ENCODE results near the gene PPA2. TPM values are rescaled to one million over a fixed set of nuclear protein-coding genes. Genes with fewer than 3 reads are reported as not detected.

Gene PPA2
- total and polyA plus RNA-seq, 2 donors (not counting 1 experiment from before 2014, with no cell fraction given) = 26.9 to 51.5 TPM

DNA sequence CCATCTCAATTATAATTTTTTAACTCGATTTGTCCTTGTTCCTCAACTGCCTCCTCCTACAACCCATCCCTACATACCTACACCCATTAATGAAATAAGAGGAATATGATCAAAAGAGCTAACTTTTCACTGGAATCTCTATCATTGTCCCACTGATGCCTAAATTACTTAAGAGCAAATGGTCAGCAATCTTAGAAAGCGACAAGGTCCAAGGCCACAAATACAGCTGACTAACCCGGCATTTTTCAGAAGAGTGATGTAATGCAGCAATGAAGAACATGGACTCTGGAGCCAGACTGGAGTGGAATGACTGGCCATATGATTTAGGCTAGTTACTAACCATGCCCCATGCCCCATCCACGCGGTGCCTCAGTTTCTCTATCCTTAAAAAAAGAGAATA, 56.2 kb downstream of the PPA2 start:
- no peak overlapping the region for H3K4me2 ChIP-seq (replicated peaks; ENCODE audit: low read depth, low read length, poor library complexity, severe bottlenecking)
- ATAC-seq (ENCODE audit: low read depth) (no peak), DNase-seq (no peak)
- no peaks in the 10 kb centered on the region for H3K27me3 Mint-ChIP-seq
- no peak overlapping the region for H2AFZ ChIP-seq (ENCODE audit: insufficient read depth, low read depth, low read length, poor library complexity, severe bottlenecking)
- no peaks in the 10 kb centered on the region for H3K4me1 Mint-ChIP-seq
- H3K27ac ChIP-seq (ENCODE audit: low read length in 2 of 2) = no peak overlapping the region
- H3K27ac Mint-ChIP-seq = no peak overlapping the region
- intact Hi-C loops (cut with micrococcal nuclease) = no loop called here
- H4K20me1 ChIP-seq (ENCODE audit: control insufficient read depth, insufficient read depth, low read length, poor library complexity, severe bottlenecking) = no peaks in the 10 kb centered on the region
- peaks cover 2 to 8% of the 10 kb centered on the region in 2 experiments for H3K36me3 ChIP-seq (replicated peaks in 1 of 2; ENCODE audit: control extremely low read depth in 1 of 2, control insufficient read depth in 1 of 2, extremely low read depth in 1 of 2, insufficient read depth in 2 of 2, low read length in 1 of 2)
- no peaks in the 10 kb centered on the region for H3K27me3 ChIP-seq (replicated peaks in 1 of 4; ENCODE audit: control extremely low read depth in 1 of 4, control insufficient read depth in 3 of 4, insufficient read depth in 4 of 4, low read length in 3 of 4)
- WGBS (ENCODE audit: insufficient coverage) = 100% methylated on average over 2 of the region's 5 CpGs
- H3K4me3 ChIP-seq (ENCODE audit: control extremely low read depth in 1 of 5, extremely low read depth in 1 of 5, insufficient read depth in 1 of 5, low read depth in 2 of 5, low read length in 4 of 5) = no peak overlapping the region
- TF ChIP-seq, protein P1, sequence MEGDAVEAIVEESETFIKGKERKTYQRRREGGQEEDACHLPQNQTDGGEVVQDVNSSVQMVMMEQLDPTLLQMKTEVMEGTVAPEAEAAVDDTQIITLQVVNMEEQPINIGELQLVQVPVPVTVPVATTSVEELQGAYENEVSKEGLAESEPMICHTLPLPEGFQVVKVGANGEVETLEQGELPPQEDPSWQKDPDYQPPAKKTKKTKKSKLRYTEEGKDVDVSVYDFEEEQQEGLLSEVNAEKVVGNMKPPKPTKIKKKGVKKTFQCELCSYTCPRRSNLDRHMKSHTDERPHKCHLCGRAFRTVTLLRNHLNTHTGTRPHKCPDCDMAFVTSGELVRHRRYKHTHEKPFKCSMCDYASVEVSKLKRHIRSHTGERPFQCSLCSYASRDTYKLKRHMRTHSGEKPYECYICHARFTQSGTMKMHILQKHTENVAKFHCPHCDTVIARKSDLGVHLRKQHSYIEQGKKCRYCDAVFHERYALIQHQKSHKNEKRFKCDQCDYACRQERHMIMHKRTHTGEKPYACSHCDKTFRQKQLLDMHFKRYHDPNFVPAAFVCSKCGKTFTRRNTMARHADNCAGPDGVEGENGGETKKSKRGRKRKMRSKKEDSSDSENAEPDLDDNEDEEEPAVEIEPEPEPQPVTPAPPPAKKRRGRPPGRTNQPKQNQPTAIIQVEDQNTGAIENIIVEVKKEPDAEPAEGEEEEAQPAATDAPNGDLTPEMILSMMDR (IDR thresholded peaks at IDR 0.05) = no peak
- no peak for TF ChIP-seq EZH2 (IDR thresholded peaks at IDR 0.05; ENCODE audit: borderline replicate concordance, insufficient read depth, low read depth, low read length, poor library complexity, severe bottlenecking)
- no peaks in the 10 kb centered on the region for H3K4me1 ChIP-seq (ENCODE audit: control insufficient read depth in 2 of 2, insufficient read depth in 2 of 2, low read length in 2 of 2)
- no peaks in the 10 kb centered on the region for H3K9me3 ChIP-seq (ENCODE audit: control extremely low read depth in 1 of 3, control insufficient read depth in 2 of 3, insufficient read depth in 1 of 3, low read length in 2 of 3)
- H3K9me3 Mint-ChIP-seq (ENCODE audit: insufficient read depth) = no peaks in the 10 kb centered on the region
- no peak overlapping the region for H3K9ac ChIP-seq (ENCODE audit: low read length)
- no peaks in the 10 kb centered on the region for H3K79me2 ChIP-seq (ENCODE audit: control insufficient read depth, insufficient read depth, low read length)
- POLR2A ChIA-PET = no interaction called here
- H3K4me3 Mint-ChIP-seq = no peak overlapping the region
- CTCF ChIA-PET = no interaction called here

DNA sequence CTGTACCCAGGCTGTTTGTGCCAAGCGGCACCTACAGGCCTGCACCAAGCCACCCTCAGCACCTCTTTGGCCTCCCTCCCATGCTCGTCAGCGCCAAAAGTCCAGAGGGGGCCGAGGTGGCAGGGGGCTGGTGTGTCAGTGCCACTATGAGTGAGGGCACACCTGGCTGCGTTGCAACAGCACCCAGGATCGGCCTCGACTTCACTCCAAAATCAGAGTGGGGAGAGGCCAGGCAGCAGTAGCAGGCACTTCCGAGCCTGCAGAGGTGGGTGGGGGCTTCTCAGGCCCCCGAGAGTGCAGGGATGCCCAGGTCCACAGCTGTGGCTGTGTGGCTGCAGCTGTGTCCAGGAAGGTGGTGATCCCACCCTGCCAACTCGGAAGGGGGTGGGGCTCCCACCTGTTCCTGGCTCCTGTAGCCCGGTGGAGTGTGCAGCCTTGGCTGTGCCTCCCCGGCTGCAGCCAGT, 58.5 kb downstream of the PPA2 start:
- intact Hi-C loops (cut with micrococcal nuclease) = no loop called here
- Mint-ChIP-seq H3K4me1 (no peaks in the 10 kb centered on the region), H3K27me3 (no peaks in the 10 kb centered on the region), H3K27ac (no peak overlapping the region), H3K4me3 (no peak overlapping the region), H3K9me3 (ENCODE audit: insufficient read depth) (peaks cover 2% of the 10 kb centered on the region)
- Histone ChIP-seq H3K79me2 (ENCODE audit: control insufficient read depth, insufficient read depth, low read length) (no peaks in the 10 kb centered on the region), H3K36me3 (replicated peaks in 1 of 2; ENCODE audit: control extremely low read depth in 1 of 2, control insufficient read depth in 1 of 2, extremely low read depth in 1 of 2, insufficient read depth in 2 of 2, low read length in 1 of 2) (peaks cover 0 to 6% of the 10 kb centered on the region in 2 experiments), H4K20me1 (ENCODE audit: control insufficient read depth, insufficient read depth, low read length, poor library complexity, severe bottlenecking) (no peaks in the 10 kb centered on the region), H3K27ac (ENCODE audit: low read length in 2 of 2) (no peak overlapping the region), H3K9ac (ENCODE audit: low read length) (no peak overlapping the region), H3K4me2 (replicated peaks; ENCODE audit: low read depth, low read length, poor library complexity, severe bottlenecking) (no peak overlapping the region), H3K4me3 (ENCODE audit: control extremely low read depth in 1 of 5, extremely low read depth in 1 of 5, insufficient read depth in 1 of 5, low read depth in 2 of 5, low read length in 4 of 5) (no peak overlapping the region), H3K9me3 (ENCODE audit: control extremely low read depth in 1 of 3, control insufficient read depth in 2 of 3, insufficient read depth in 1 of 3, low read length in 2 of 3) (no peaks in the 10 kb centered on the region), H2AFZ (ENCODE audit: insufficient read depth, low read depth, low read length, poor library complexity, severe bottlenecking) (no peak overlapping the region), H3K4me1 (ENCODE audit: control insufficient read depth in 2 of 2, insufficient read depth in 2 of 2, low read length in 2 of 2) (no peaks in the 10 kb centered on the region), H3K27me3 (replicated peaks in 1 of 4; ENCODE audit: control extremely low read depth in 1 of 4, control insufficient read depth in 3 of 4, insufficient read depth in 4 of 4, low read length in 3 of 4) (no peaks in the 10 kb centered on the region)
- ATAC-seq (ENCODE audit: low read depth) (no peak), DNase-seq (no peak)
- WGBS (ENCODE audit: insufficient coverage) = 97% methylated on average over 9 of the region's 12 CpGs
- CTCF ChIA-PET = no interaction called here
- TF ChIP-seq EZH2 (IDR thresholded peaks at IDR 0.05; ENCODE audit: borderline replicate concordance, insufficient read depth, low read depth, low read length, poor library complexity, severe bottlenecking) = no peak
- TF ChIP-seq, protein P1 (IDR thresholded peaks at IDR 0.05) = no peak
- POLR2A ChIA-PET = no interaction called here

Measured in B cell (primary cell).